GM19372 (cell line): Measurements from ENCODE around the gene LRP5.
"Not testable (repeated sequence)": the region's sequence is repeated elsewhere in the genome, so short reads cannot be mapped to it uniquely, and the experiment has no call there.

ENCODE experiments used
- ATAC-seq: cut with Tn5 transposase; IDR thresholded peaks from one replicate; pipeline ENCODE4 v1.9.1; 2021; ENCODE audit warnings: mild to moderate bottlenecking, low read depth, moderate library complexity; ENCODE audit not compliant: unreplicated experiment

Gene LRP5

GRCh38 chr11:68411501-68411991, 99.2 kb downstream of the LRP5 start:
- no peak for ATAC-seq

DNA sequence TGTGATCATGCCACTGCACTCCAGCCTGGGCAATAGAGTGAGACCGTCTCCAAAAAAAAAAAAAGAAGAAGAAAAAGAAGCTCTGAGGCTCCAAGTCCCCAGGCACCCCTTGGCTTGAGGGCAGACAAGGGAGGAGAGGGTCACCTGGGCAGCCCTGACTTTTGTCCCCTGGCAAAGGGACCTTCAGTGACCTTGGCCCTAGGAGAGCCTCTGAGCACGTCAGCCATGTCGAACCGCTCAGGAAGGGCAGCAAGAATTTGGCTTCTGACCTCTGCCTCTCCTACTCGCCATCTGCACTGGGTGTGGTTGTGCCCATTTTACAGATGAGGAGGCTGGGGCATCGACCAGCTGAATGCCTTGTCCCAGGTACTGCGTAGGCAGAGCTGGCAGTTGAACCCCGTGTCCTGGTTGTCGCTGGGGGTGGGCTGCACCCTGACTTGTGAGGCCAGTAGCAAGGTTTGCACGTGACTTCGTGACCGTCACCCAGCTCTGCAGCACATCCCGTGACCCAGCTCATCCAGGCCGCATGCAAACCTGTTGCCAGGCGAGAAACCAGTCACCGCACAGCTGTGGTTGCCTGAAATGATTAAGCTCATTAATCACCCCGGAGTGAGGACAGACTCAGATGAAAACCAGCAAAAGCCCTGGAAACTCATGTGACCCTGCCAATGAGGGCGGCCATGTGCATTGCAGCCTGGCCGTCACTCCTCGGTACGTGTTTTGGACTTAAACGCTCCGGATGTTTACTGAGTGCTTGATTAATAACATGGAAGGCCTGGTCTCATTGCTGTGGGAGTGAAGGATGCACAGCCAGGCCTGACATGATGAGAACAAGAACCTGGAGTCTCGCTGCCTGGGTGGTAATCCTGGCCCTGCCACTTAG, 100.4 kb downstream of the LRP5 start:
- no peak for ATAC-seq

DNA sequence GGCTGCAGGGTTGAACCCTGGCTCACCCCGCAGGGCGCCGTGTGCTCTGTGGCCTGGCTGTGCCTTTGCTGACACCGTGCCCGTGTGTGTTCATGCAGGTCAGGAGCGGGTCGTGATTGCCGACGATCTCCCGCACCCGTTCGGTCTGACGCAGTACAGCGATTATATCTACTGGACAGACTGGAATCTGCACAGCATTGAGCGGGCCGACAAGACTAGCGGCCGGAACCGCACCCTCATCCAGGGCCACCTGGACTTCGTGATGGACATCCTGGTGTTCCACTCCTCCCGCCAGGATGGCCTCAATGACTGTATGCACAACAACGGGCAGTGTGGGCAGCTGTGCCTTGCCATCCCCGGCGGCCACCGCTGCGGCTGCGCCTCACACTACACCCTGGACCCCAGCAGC, 101.2 kb downstream of the LRP5 start:
- ATAC-seq, result no peak

- ATAC-seq, result no peak
These were observed 102.3 kb downstream of the LRP5 start for GRCh38 chr11:68414496-68415221.

DNA sequence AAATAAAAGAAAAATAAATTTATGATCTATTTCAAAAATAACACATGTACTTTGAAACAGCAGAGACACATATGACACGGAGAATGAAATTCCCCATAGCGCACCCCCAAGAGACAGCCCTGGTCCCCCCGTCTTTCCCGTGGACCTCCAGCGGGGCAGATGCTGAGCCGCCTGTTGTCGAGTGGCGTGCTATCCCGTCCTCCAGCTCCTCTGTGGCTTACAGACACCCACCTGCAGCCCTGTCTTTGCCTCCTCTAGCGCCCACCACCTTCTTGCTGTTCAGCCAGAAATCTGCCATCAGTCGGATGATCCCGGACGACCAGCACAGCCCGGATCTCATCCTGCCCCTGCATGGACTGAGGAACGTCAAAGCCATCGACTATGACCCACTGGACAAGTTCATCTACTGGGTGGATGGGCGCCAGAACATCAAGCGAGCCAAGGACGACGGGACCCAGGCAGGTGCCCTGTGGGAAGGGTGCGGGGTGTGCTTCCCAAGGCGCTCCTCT, 103.7 kb downstream of the LRP5 start:
- ATAC-seq, result no peak

- no peak for ATAC-seq
These were observed 106.3 kb downstream of the LRP5 start for GRCh38 chr11:68418648-68419047.

DNA sequence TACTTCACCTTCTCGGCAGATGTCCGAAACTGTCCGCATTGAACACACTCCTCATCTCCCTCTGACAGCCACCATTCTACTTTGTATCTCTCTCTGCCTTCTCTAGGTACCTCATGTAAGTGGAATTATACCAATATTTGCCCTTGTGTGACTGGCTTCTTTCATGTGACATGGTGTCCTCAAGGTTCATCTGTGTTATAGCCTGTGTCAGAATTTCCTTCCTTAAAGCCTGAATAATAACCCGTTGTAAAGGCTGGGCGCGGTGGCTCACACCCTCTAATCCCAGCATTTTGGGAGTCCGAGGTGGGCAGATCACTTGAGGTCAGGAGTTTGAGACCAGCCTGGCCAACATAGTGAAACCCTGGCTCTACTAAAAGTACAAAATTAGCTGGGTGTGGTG, 107.8 kb downstream of the LRP5 start:
- ATAC-seq, result no peak

DNA sequence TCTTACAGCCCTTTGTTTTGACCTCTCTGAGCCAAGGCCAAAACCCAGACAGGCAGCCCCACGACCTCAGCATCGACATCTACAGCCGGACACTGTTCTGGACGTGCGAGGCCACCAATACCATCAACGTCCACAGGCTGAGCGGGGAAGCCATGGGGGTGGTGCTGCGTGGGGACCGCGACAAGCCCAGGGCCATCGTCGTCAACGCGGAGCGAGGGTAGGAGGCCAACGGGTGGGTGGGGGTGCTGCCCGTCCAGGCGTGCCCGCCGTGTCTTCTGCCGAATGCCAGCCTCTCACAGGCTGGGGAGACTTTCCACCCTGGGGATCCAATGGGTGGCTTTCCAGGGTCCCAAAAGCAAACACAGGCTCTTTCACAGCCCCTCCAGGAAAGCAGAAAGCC, 111.1 kb downstream of the LRP5 start:
- ATAC-seq, result no peak

DNA sequence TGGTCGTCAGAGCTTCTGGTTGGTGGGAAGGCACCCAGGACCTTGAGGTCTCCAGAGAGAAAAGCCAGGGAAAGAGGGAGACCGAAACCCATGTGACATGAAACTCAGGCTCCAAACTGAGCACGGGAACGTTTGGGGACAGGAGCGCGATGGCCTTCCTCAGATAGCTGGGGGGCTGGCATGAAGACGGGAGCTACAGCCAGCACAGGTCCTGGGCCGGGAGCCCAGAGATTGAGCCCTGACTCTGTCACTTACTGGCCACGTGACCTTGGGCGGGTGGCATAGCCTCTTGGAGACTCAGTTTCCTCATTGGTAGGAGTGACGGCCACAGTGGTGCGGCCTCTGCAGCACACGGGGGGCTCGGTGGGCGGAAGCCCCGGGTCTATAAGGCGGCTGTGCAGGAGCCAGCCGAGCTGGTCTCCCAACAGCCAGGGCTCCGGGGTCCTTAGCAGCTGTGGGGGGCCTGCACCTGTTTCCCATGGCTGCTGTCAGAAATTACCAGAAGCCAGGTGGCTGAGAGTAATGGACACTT, 111.8 kb downstream of the LRP5 start:
- ATAC-seq, result no peak

- no peak for ATAC-seq
These were observed 112.8 kb downstream of the LRP5 start for GRCh38 chr11:68424981-68425865.

- no peak for ATAC-seq
These were observed 113.5 kb downstream of the LRP5 start for GRCh38 chr11:68425866-68426380.

GRCh38 chr11:68429661-68430060, 117.3 kb downstream of the LRP5 start:
- ATAC-seq, result no peak

DNA sequence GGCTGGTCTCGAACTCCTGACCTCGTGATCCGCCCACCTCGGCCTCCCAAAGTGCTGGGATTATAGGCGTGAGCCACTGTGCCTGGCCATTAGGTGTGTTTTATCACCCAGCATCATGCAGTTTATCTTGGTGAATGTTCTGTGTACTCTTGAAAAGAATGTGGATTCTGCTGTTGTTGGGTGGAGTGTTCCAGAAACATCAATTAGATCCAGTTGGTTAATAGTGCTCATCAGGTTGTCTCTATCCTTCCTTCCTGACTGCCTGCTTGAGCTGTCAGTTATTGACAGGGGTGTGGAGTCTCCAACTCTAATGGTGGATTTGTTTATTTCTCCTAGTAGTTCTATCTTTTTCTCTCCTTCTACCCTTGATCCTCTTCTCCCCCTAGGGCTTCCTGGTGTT, 118.0 kb downstream of the LRP5 start:
- ATAC-seq, result no peak

- ATAC-seq, result no peak
These were observed 118.4 kb downstream of the LRP5 start for GRCh38 chr11:68430801-68431200.

- no peak for ATAC-seq
These were observed 119.7 kb downstream of the LRP5 start for GRCh38 chr11:68431984-68432645.

- ATAC-seq, result no peak
These were observed 120.5 kb downstream of the LRP5 start for GRCh38 chr11:68432874-68433273.

DNA sequence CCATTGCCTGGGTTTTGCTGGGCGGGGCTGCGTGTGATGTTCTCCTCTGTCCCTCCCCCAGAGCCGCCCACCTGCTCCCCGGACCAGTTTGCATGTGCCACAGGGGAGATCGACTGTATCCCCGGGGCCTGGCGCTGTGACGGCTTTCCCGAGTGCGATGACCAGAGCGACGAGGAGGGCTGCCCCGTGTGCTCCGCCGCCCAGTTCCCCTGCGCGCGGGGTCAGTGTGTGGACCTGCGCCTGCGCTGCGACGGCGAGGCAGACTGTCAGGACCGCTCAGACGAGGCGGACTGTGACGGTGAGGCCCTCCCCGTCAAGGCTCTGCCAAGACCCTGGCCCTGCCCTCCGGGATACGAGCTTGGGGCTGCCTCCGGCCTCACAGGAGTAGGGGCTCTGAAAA, 121.2 kb downstream of the LRP5 start:
- ATAC-seq, result no peak

DNA sequence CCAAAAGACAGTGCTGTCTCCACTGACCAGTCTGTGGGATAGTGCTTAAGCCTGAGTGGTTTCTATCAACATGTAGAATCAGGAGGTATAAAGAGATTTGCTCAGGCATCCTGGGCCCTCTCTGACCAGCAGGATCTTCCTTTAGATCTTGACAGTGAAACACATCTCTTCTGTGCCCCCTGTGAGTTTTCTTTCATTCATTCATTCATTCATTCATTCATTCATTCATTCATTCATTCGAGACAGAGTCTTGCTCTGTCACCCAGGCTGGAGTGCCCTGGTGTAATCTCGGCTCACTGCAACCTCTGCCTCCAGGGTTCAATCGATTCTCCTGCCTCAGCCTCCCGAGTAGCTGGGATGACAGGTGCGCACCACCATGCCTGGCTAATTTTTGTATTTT, 121.8 kb downstream of the LRP5 start:
- ATAC-seq, result not testable (repeated sequence)

DNA sequence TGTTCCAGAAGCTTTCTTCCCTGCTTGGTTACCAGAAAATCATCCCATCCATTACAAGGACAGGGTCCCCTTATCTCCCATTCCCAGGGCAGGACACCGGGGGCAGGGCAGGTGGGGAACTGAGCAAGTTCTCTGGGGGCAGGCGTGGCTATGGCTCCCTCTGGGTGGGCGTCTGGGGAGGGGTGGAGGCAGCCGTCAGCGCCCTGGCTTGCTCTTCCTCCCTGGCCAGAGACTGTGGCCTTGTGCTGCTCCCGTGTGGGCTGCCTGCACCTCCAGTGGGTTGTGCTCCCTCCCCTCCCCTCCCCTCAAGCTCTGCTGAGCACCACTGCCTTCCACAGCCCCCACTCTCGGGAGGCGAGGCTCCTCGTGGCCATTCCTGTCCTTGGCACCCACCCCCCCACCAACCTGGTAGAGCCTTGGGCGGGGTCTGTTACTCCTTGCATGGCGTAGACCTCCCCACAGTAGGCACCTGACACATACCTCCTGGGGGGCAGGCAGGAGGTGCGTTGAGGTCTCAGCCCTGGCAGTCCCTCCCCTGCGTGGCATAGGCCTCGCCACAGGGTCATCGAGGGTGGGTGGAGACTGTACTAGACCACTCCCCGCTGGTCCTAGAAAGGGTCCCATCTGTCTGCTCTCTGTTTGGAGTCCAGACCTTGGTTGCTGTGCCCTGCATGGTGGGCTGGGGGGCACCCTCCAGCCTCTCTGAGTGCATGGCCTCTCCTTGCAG, 123.9 kb downstream of the LRP5 start:
- ATAC-seq, result no peak
